K562 (cell line): ENCODE measurements around the gene QKI. TPM values are rescaled to one million over a fixed set of nuclear protein-coding genes. Genes with fewer than 3 reads are reported as not detected.

ENCODE experiments used
- ATAC-seq: fragments of 200-7000 bp; cut with Tn5 transposase; 3 replicates; pipeline ENCODE4 v1.9.1; 2020; ENCODE audit warnings: moderate library complexity
- BruUV-seq: library from RNA; stranded (reverse); fragments of 400-500 nt; replicated peaks from 2 replicates; lab custom pipeline; 2021; lab: Mats Ljungman, UMichigan
- CTCF ChIA-PET: fragments of 300-600 bp; formaldehyde crosslinking; extraction: SDS; loops from one replicate; lab custom pipeline; 2021; ENCODE audit warnings: low intra/inter-chr PET ratio; lab: Yijun Ruan, JAX
- POLR2A ChIA-PET: fragments of 300-600, 350-650 bp; sonication (Branson Sonifier 250); formaldehyde crosslinking; extraction: SDS; loops from one replicate; lab custom pipeline; 2021; ENCODE audit warnings: antibody characterized with exemption, inconsistent platforms; lab: Yijun Ruan, JAX
- DNase-seq, 4 experiments: peaks; one replicate each; pipeline versions ENCODE4 v3.0.0 to v3.0.0-alpha.2; 2011 to 2018; ENCODE audit warnings: low spot score in 3 of 4, mixed read lengths in 3 of 4; ENCODE audit errors: extremely low read depth in 1 of 4
- FAIRE-seq: peaks from 2 replicates; lab custom pipeline; 2011; peaks lifted over from hg19 to GRCh38; lab: Jason Lieb, UNC
- H2AFZ ChIP-seq: 2 replicates; pipeline ENCODE4 v1.6.0; 2011; ENCODE audit warnings: low read depth, low read length, control low read depth, inconsistent platforms
- H3K27ac ChIP-seq: fragments of 200-600 bp; 3 replicates; pipeline ENCODE4 v1.8.0; 2011; ENCODE audit warnings: low read depth, mild to moderate bottlenecking, control low read depth, inconsistent platforms, low read length, moderate library complexity, mixed read lengths; ENCODE audit errors: extremely low read depth
- H3K27me3 ChIP-seq, 2 experiments: fragments of 300-600 bp in 1 of 2; 2 replicates in 1 of 2; 3 replicates in 1 of 2; pipeline versions ENCODE4 v1.6.0 to v1.8.0; 2011; ENCODE audit warnings: inconsistent platforms in 2 of 2, low read length in 2 of 2, mild to moderate bottlenecking in 1 of 2, mixed read lengths in 1 of 2, moderate library complexity in 1 of 2; ENCODE audit not compliant: control insufficient read depth in 2 of 2, insufficient read depth in 2 of 2
- H3K36me3 ChIP-seq: fragments of 300-600 bp; 3 replicates; pipeline ENCODE4 v1.8.0; 2011; ENCODE audit warnings: mild to moderate bottlenecking, low read length, inconsistent platforms; ENCODE audit not compliant: control insufficient read depth, insufficient read depth
- H3K4me1 ChIP-seq, 2 experiments: fragments of 200-600 bp in 1 of 2; replicated peaks in 1 of 2; 2 replicates in 1 of 2; 3 replicates in 1 of 2; pipeline versions ENCODE4 v1.5.1 to v1.8.0; 2011; ENCODE audit warnings: inconsistent platforms in 2 of 2, low read length in 2 of 2, mild to moderate bottlenecking in 1 of 2, mixed read lengths in 1 of 2, moderate library complexity in 1 of 2; ENCODE audit not compliant: control insufficient read depth in 2 of 2, insufficient read depth in 2 of 2
- H3K4me2 ChIP-seq: 2 replicates; pipeline ENCODE4 v1.6.1; 2011; ENCODE audit warnings: low read length, control low read depth, inconsistent platforms, mixed read lengths; ENCODE audit not compliant: insufficient read depth
- H3K4me3 ChIP-seq: fragments of 200-600 bp; sonication (generic), shearing (Covaris generic); 2 replicates; pipeline ENCODE4 v1.5.1; 2016; ENCODE audit warnings: control low read depth, inconsistent platforms
- H3K79me2 ChIP-seq: fragments of 200-600 bp; 3 replicates; pipeline ENCODE4 v1.8.0; 2011; ENCODE audit warnings: low read length, inconsistent platforms; ENCODE audit not compliant: control insufficient read depth, insufficient read depth
- H3K9ac ChIP-seq, 2 experiments: 2 replicates each; pipeline versions ENCODE4 v1.6.0 to v1.6.1; 2011; ENCODE audit warnings: low read depth in 2 of 2, low read length in 2 of 2, control low read depth in 1 of 2, inconsistent platforms in 1 of 2, mild to moderate bottlenecking in 1 of 2, mixed read lengths in 1 of 2; ENCODE audit not compliant: insufficient read depth in 1 of 2
- H3K9me1 ChIP-seq: one replicate; pipeline ENCODE4 v1.6.0; 2011; ENCODE audit warnings: inconsistent platforms, mild to moderate bottlenecking, low read length, moderate library complexity; ENCODE audit not compliant: control insufficient read depth, insufficient read depth
- H3K9me3 ChIP-seq: replicated peaks from 2 replicates; pipeline ENCODE4 v1.5.1; 2011; ENCODE audit warnings: low read depth, low read length, inconsistent platforms; ENCODE audit not compliant: control insufficient read depth, insufficient read depth
- H4K20me1 ChIP-seq: replicated peaks from 2 replicates; pipeline ENCODE4 v1.6.1; 2011; ENCODE audit warnings: low read length, inconsistent platforms, mixed read lengths; ENCODE audit not compliant: control insufficient read depth, insufficient read depth
- ARID3B ChIP-seq: fragments of 250-450 bp; sonication (Bioruptor Pico); IDR thresholded peaks from 2 replicates; pipeline ENCODE4 v1.4.0; 2020; ENCODE audit warnings: borderline replicate concordance
- BRF2 ChIP-seq: IDR thresholded peaks from 3 replicates; pipeline ENCODE4 v1.6.1; 2011; ENCODE audit warnings: borderline replicate concordance, mild to moderate bottlenecking; ENCODE audit not compliant: insufficient read length, insufficient read depth
- FIP1L1 ChIP-seq: fragments of 200-400 bp; formaldehyde crosslinking; IDR thresholded peaks from 2 replicates; pipeline ENCODE4 v1.6.1; 2018; ENCODE audit warnings: mild to moderate bottlenecking, low read depth, low read length; ENCODE audit not compliant: poor library complexity, severe bottlenecking
- MCM7 ChIP-seq, 2 experiments: fragments of 450-650 bp; IDR thresholded peaks; 2 replicates each; pipeline ENCODE4 v1.6.1; 2016 to 2018
- NELFE ChIP-seq: IDR thresholded peaks from 2 replicates; pipeline ENCODE4 v1.6.1; 2011; ENCODE audit warnings: mild to moderate bottlenecking; ENCODE audit not compliant: insufficient read depth, insufficient read length
- NONO ChIP-seq, 2 experiments: fragments of 200-400 bp in 1 of 2; fragments of 450-650 bp in 1 of 2; formaldehyde crosslinking in 1 of 2; IDR thresholded peaks; 2 replicates each; pipeline ENCODE4 v1.6.1; 2017; ENCODE audit warnings: low read depth in 2 of 2, mild to moderate bottlenecking in 2 of 2, moderate library complexity in 2 of 2, low read length in 1 of 2
- PATZ1 ChIP-seq: fragments of 250-450 bp; sonication (Bioruptor Pico); IDR thresholded peaks from 2 replicates; pipeline ENCODE4 v1.5.0; 2020; ENCODE audit warnings: mild to moderate bottlenecking, borderline replicate concordance
- SP1 ChIP-seq: sonication (generic); formaldehyde crosslinking; IDR thresholded peaks from 2 replicates; pipeline ENCODE4 v1.8.1; 2022; ENCODE audit warnings: mild to moderate bottlenecking, missing genetic modification reagents
- ZNF518B ChIP-seq: fragments of 250-450 bp; sonication (Bioruptor Pico); IDR thresholded peaks from 2 replicates; pipeline ENCODE4 v1.5.0; 2021; ENCODE audit warnings: mild to moderate bottlenecking, moderate library complexity
- WGBS: fragments of 100-300 bp; shearing (Covaris generic); methylation state at CpG from one replicate; pipeline ENCODE4 v1.1.6; 2016; ENCODE audit warnings: low coverage, mixed read lengths; ENCODE audit not compliant: insufficient coverage; ENCODE audit errors: missing lambda C conversion rate; 5-methylcytosine and 5-hydroxymethylcytosine counted together
- in situ Hi-C: fragments of 300-500 bp; cut with MboI; formaldehyde crosslinking; loops from 4 replicates; pipeline ENCODE4 v1.15.0; 2018; ENCODE audit warnings: inconsistent platforms, mixed read lengths
- intact Hi-C: fragments of 100-400 bp; cut with micrococcal nuclease; formaldehyde crosslinking; loops from 2 replicates; pipeline ENCODE4 v1.14.2; 2022
- polyA plus RNA-seq, 8 experiments: library from polyadenylated mRNA; depleted of rRNA in 4 of 8; stranded (reverse) in 5 of 8; unstranded in 3 of 8; fragments of >200 nt; fragmentation: Nextera tagmentation in 2 of 8; fragmentation: Illumina TruSeq in 1 of 8; extraction: Ambion mirVana in 2 of 8; extraction: Trizol in 1 of 8; gene quantifications; 2 replicates each; pipeline versions ENCODE4 v1.2.1 to v1.2.3, GENCODE V29; 2011 to 2014; ENCODE audit warnings: inconsistent platforms in 1 of 8, missing spikeins in 1 of 8
- total RNA-seq, 7 experiments: library from RNA; depleted of rRNA in 6 of 7; stranded (reverse); fragments of >200 nt in 6 of 7; fragmentation: Illumina TruSeq in 2 of 7; extraction: Trizol in 2 of 7; gene quantifications; 2 replicates each; pipeline versions ENCODE4 v1.2.1 to v1.2.3, GENCODE V29; 2011 to 2021; ENCODE audit warnings: low replicate concordance in 1 of 7
- TF ChIP-seq, protein P1 (sequence below): fragments of 450-650 bp; formaldehyde crosslinking; IDR thresholded peaks from 2 replicates; pipeline ENCODE4 v1.4.0; 2022; ENCODE audit warnings: mild to moderate bottlenecking, moderate library complexity

QKI gene
- total and polyA plus RNA-seq, 9 of the 15 experiments (the other 6 are each of a cell fraction or from before 2014, with no cell fraction given): 20.4 to 215 (median 123) TPM

- TF ChIP-seq BRF2: no peak
Observed at GRCh38 chr6:163460307-163460782, 45.8 kb downstream of the QKI start (continued).

DNA sequence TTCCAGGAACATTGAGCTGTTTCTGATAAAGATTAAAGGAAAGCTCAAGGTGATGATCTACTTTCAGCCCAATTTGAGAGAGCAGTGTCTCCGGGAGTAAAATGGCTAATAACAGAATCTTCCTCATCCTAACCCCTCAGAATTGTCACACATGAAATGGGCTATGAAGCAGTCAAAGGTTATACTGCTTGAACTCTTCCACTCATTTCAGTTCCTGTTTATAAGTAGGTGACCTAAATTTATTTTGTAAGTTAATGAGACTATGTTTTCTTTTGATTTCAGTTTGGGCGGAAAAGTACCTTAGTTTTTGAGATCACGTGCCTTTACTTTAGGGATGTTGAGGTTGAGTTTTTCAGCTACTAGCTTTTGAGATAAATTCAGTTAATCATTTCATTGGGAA lies 47.2 kb downstream of the QKI start:
- no TSS peak for BruUV-seq
- WGBS: 88% methylated on average over 3 of the region's 3 CpGs
- FAIRE-seq: no peak
- H3K27ac ChIP-seq: no peak overlapping the region
- H3K9ac ChIP-seq: no peak overlapping the region
- ChIA-PET CTCF (no interaction called here), POLR2A (interaction anchor here (1.6 kb wide), 1 partner anchor 10 kb away, joined by 5 read pairs; no protein-coding TSS in a partner anchor)
- no peaks in the 10 kb centered on the region for H4K20me1 ChIP-seq
- H2AFZ ChIP-seq: no peak overlapping the region
- no peak overlapping the region for H3K4me2 ChIP-seq
- no peaks in the 10 kb centered on the region for H3K9me1 ChIP-seq
- H3K4me3 ChIP-seq: no peak overlapping the region
- H3K9me3 ChIP-seq: no peaks in the 10 kb centered on the region
- intact Hi-C loops (no loop called here), in situ Hi-C loops (no loop called here)
- H3K4me1 ChIP-seq: peaks cover 0 to 9% of the 10 kb centered on the region in 2 experiments; a peak in 2 of 5 replicates
- DNase-seq: no peak
- ATAC-seq: no peak
- no peaks in the 10 kb centered on the region for H3K27me3 ChIP-seq
- H3K36me3 ChIP-seq: peaks cover 33% of the 10 kb centered on the region
- H3K79me2 ChIP-seq: peaks cover 94% of the 10 kb centered on the region
- TF ChIP-seq ZNF518B (CRISPR knock-in tag): no peak
- no peak for TF ChIP-seq ARID3B (CRISPR knock-in tag)
- no peak for TF ChIP-seq NONO (IDR thresholded peaks at IDR 0.05; ENCODE audit: low read depth in 2 of 2, low read length in 1 of 2)
- no peak for TF ChIP-seq NELFE
- TF ChIP-seq SP1 (CRISPR knock-in tag): no peak
- TF ChIP-seq, protein P1, sequence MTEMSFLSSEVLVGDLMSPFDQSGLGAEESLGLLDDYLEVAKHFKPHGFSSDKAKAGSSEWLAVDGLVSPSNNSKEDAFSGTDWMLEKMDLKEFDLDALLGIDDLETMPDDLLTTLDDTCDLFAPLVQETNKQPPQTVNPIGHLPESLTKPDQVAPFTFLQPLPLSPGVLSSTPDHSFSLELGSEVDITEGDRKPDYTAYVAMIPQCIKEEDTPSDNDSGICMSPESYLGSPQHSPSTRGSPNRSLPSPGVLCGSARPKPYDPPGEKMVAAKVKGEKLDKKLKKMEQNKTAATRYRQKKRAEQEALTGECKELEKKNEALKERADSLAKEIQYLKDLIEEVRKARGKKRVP (CRISPR knock-in tag): no peak
- no peak for TF ChIP-seq FIP1L1
- TF ChIP-seq PATZ1 (CRISPR knock-in tag): no peak
- TF ChIP-seq MCM7 (IDR thresholded peaks at IDR 0.05): no peak
